ENCODE measurements around the gene HNF1B. TPM values are rescaled to one million over a fixed set of nuclear protein-coding genes. Genes with fewer than 3 reads are reported as not detected.

Gene HNF1B
- total RNA-seq, 4 donors from 2014 or later = not detected

DNA sequence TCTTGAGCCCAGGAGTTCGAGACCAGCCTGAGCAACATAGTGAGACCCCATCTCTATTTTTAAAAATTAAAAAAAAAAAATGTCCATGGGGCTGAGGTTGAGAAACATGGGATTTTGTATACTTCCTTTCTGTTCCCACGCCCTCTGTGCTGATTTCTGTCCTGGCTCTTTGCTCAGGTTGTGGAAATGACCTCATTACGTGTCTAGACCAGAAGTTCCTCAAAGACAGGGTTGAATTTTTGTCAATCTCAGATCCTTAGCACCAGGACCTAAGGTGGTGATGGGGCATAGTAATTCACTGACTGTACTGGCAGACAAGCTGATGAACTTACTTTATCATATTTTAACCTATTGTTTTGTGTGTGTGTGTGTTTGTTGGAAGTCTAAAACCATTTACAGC, 11.2 kb upstream of the HNF1B start:
- Histone ChIP-seq H3K27me3 (peaks cover 7 to 20% (median 7%) of the 10 kb centered on the region in 3 donors), H3K4me3 (no peak overlapping the region), H3K27ac (no peak overlapping the region), H3K36me3 (no peaks in the 10 kb centered on the region), H3K4me1 (no peaks in the 10 kb centered on the region), H3K9me3 (no peaks in the 10 kb centered on the region)
- in situ Hi-C loops (cut with MboI; ENCODE audit: low sequenced_read_pairs in 4 of 4) = no loop called here
- no peak for ATAC-seq
- intact Hi-C loops (cut with DNase I; ENCODE audit: low total_unique reads) = no loop called here
- DNase-seq = no peak
- no peak for TF ChIP-seq POLR2A (IDR thresholded peaks at IDR 0.05)
- TF ChIP-seq, protein P1, sequence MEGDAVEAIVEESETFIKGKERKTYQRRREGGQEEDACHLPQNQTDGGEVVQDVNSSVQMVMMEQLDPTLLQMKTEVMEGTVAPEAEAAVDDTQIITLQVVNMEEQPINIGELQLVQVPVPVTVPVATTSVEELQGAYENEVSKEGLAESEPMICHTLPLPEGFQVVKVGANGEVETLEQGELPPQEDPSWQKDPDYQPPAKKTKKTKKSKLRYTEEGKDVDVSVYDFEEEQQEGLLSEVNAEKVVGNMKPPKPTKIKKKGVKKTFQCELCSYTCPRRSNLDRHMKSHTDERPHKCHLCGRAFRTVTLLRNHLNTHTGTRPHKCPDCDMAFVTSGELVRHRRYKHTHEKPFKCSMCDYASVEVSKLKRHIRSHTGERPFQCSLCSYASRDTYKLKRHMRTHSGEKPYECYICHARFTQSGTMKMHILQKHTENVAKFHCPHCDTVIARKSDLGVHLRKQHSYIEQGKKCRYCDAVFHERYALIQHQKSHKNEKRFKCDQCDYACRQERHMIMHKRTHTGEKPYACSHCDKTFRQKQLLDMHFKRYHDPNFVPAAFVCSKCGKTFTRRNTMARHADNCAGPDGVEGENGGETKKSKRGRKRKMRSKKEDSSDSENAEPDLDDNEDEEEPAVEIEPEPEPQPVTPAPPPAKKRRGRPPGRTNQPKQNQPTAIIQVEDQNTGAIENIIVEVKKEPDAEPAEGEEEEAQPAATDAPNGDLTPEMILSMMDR (IDR thresholded peaks at IDR 0.05 in 4 of 5, conservative IDR thresholded peaks at IDR 0.05 in 1 of 5) = no peak

DNA sequence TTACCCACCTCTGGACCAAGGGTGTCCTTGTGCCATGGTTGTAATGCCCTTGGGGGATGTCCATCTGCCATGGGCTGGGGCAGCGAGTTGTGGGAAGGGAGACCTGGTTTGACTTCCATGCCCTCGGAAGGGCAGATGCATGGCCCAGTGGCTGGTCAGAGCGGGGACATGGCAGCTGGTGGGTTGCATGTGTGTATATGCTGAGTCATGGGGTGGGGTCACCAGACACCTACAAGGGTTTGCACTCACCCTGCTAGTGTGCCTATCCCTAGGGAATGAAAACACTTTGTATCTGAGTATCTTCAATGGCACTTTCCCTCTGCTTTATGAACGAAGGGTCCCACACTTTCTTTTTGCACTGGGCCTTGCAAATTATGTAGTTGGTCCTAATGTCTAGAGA, 10.6 kb upstream of the HNF1B start:
- H3K27ac ChIP-seq = no peak overlapping the region
- H3K4me1 ChIP-seq = no peaks in the 10 kb centered on the region
- H3K4me3 ChIP-seq = no peak overlapping the region
- no peaks in the 10 kb centered on the region for H3K36me3 ChIP-seq
- TF ChIP-seq, protein P1 (IDR thresholded peaks at IDR 0.05 in 4 of 5, conservative IDR thresholded peaks at IDR 0.05 in 1 of 5) = no peak
- no peak for TF ChIP-seq POLR2A (IDR thresholded peaks at IDR 0.05)
- peaks cover 1 to 19% (median 7%) of the 10 kb centered on the region in 3 donors for H3K27me3 ChIP-seq
- in situ Hi-C loops (cut with MboI; ENCODE audit: low sequenced_read_pairs in 4 of 4) (no loop called here), intact Hi-C loops (cut with DNase I; ENCODE audit: low total_unique reads) (no loop called here)
- H3K9me3 ChIP-seq = no peaks in the 10 kb centered on the region
- DNase-seq (no peak), ATAC-seq (no peak)

DNA sequence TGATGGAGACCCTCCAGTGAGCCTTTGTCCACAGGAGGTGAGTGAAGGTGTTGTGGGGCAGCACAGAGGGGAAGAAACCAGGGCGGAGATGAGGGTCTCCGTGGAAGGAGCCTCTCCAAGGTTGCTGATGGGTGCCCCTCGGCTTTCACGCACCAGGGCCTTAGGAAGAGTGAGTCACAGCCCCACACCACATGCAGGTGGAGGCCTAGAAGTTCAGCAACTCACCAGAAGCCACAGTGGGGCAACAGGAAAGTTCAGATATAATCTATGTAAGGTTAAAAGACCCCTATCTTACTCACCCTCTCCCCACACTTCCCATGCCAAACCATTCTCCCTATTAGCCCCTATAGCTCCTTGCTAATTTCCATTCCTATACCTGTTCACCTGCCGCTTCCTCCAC, 9.5 kb upstream of the HNF1B start:
- in situ Hi-C loops (cut with MboI; ENCODE audit: low sequenced_read_pairs in 4 of 4) = no loop called here
- Histone ChIP-seq H3K9me3 (no peaks in the 10 kb centered on the region), H3K4me1 (no peaks in the 10 kb centered on the region), H3K27ac (no peak overlapping the region), H3K4me3 (no peak overlapping the region), H3K27me3 (peaks cover 1 to 19% (median 7%) of the 10 kb centered on the region in 3 donors), H3K36me3 (no peaks in the 10 kb centered on the region)
- no peak for DNase-seq
- intact Hi-C loops (cut with DNase I; ENCODE audit: low total_unique reads) = no loop called here
- TF ChIP-seq, protein P1 (IDR thresholded peaks at IDR 0.05 in 4 of 5, conservative IDR thresholded peaks at IDR 0.05 in 1 of 5) = no peak
- no peak for TF ChIP-seq POLR2A (IDR thresholded peaks at IDR 0.05)
- no peak for ATAC-seq

DNA sequence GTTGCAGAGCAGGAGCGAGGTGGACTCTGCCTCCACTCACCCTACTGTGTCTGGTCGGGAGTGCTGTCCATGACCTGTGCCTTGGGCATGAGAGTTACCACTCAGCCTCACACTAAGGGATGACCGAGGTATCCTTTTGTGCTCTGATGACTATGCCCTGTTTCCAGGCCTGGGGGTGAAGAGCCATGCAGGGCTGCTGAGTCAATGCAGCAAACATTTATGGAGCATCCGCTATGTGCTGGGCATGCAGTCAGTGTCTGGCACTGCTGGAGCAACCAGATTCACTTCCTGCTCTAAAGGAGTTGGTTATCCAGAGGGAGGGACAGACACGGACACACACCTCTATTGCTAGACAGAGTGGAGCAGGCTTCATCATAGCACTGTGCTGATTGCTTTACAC, 7.6 kb upstream of the HNF1B start:
- Histone ChIP-seq H3K36me3 (no peaks in the 10 kb centered on the region), H3K27ac (no peak overlapping the region), H3K4me3 (no peak overlapping the region), H3K9me3 (no peaks in the 10 kb centered on the region), H3K27me3 (peaks cover 0 to 13% (median 8%) of the 10 kb centered on the region in 3 donors), H3K4me1 (no peaks in the 10 kb centered on the region)
- DNase-seq = no peak
- in situ Hi-C loops (cut with MboI; ENCODE audit: low sequenced_read_pairs in 4 of 4) = no loop called here
- TF ChIP-seq, protein P1 (IDR thresholded peaks at IDR 0.05 in 4 of 5, conservative IDR thresholded peaks at IDR 0.05 in 1 of 5) = no peak
- TF ChIP-seq POLR2A (IDR thresholded peaks at IDR 0.05) = no peak
- intact Hi-C loops (cut with DNase I; ENCODE audit: low total_unique reads) = no loop called here
- ATAC-seq = no peak

All from gastrocnemius medialis (tissue), 4 donors.